HL-60 (cell line): ENCODE results near the gene HK1.

Experiments used
- CTCF ChIP-seq: IDR thresholded peaks from one replicate; pipeline ENCODE4 v1.5.1; 2011; ENCODE audit warnings: low read length, control low read depth, inconsistent platforms; ENCODE audit not compliant: insufficient read depth
- GABPA ChIP-seq: IDR thresholded peaks from 2 replicates; pipeline ENCODE4 v1.6.1; 2012; ENCODE audit warnings: low read depth
- POLR2AphosphoS5 ChIP-seq: IDR thresholded peaks from 2 replicates; pipeline ENCODE4 v1.6.1; 2012; ENCODE audit warnings: low read depth
- REST ChIP-seq: IDR thresholded peaks from 2 replicates; pipeline ENCODE4 v1.6.1; 2012; ENCODE audit warnings: low read depth; ENCODE audit not compliant: insufficient replicate concordance
- SPI1 ChIP-seq: IDR thresholded peaks from 2 replicates; pipeline ENCODE4 v1.6.1; 2012; ENCODE audit warnings: low read depth, mild to moderate bottlenecking, borderline replicate concordance

- TF ChIP-seq CTCF (no peak), GABPA (no peak), REST (no peak), POLR2AphosphoS5 (no peak), SPI1 (no peak)
Observed at GRCh38 chr10:69334302-69335062, 56.2 kb downstream of the HK1 start.
